Umbilical cord (tissue), 2 donors: ENCODE data around the gene BTBD9. TPM values are rescaled to one million over a fixed set of nuclear protein-coding genes. Genes with fewer than 3 reads are reported as not detected.
A peak's percentile ranks its signal among the peaks of the same experiment; 100 is the strongest.

Experiments
- DNase-seq: peaks from one replicate; pipeline ENCODE4 v3.0.0-alpha.2; 2015; ENCODE audit warnings: low spot score
- total RNA-seq: library from RNA; depleted of rRNA; stranded (reverse); fragments of >200 nt; gene quantifications from one replicate; pipeline ENCODE4 v1.2.3, GENCODE V29; 2014; ENCODE audit warnings: low replicate concordance; ENCODE audit not compliant: insufficient read depth

BTBD9 gene
- total RNA-seq, 1 donor from 2014 or later = 7.0 TPM

GRCh38 chr6:38555606-38556005, 84.1 kb downstream of the BTBD9 start:
- no peak for DNase-seq

- peak; percentile 79 for DNase-seq
Observed at GRCh38 chr6:38554700-38555413, 84.9 kb downstream of the BTBD9 start.

DNA sequence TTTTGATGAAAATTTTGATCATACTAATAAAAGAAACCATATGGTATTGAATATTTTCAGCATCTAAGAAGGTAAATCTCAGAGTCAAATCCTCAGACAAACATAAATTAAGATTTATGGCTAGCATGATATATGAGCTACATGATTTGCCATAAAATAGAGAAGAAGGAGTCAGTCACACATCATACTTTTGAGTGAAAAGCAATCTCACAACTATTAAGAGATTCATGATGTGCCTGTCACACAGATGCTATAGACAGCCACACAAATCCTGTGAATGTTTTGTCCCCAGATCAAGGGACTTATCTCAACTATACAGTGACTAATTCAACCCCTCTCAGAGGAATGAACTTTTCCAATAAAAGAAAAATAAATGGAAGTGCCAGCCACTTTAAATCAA, 85.7 kb downstream of the BTBD9 start:
- DNase-seq = no peak

DNA sequence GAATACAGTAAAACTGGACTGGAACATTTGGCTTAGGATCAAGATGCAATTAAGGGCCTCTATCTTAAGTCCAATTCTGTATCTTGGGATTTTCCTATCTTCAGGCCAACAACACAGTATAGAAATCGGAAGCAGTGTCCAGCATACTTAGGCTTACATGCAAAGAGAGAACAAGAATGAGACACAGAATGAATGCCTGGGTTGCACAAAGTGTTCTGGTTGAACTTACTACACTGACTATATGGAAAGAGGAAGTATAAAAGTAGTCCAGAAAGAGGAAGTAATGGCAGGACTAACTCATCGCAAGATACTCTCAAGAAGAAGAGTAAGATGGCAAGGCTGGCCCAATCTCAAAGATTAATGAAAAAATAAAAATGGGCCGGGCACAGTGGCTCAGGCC, 87.6 kb downstream of the BTBD9 start:
- peak; percentile 60 for DNase-seq

- DNase-seq = no peak
Observed at GRCh38 chr6:38549795-38550194, 89.9 kb downstream of the BTBD9 start.

GRCh38 chr6:38549180-38549579, 90.5 kb downstream of the BTBD9 start:
- DNase-seq = no peak

DNA sequence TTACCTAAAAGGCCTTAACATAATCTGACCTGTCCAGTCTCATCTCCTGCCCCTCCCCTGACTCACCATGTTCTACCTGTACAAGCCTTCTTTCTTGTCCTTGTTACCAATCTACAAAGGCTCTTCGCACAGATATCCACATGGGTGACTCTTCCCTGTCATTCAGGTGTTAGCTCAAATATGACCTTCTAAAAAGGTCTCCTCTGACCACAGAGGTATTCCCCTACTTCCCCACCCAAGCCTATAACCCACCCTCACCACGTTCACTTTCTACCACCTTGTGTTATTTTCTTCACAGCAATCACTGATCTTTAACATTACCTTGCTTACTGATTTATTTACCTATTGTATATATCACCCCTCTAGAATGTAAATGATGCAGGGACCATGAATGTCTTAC, 96.7 kb downstream of the BTBD9 start:
- DNase-seq = no peak

DNA sequence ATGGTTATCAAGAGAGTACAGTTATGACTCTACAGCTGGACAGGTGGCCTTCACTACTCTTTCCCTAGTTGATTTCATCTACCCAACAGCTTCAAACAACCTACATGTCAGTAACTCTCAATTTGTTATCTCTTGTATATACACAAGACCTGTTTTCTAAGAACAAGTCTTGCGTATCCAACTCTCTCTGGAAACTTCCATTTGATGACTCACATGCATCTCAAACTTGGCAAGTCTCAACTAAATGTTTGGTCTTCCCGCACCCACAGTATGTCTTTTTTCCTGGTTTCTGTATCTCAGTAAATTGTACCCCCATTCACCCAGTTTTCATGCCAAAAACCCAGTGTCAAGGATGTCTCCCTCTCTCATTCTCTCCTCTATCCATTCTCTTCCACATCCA, 97.7 kb downstream of the BTBD9 start:
- no peak for DNase-seq

DNA sequence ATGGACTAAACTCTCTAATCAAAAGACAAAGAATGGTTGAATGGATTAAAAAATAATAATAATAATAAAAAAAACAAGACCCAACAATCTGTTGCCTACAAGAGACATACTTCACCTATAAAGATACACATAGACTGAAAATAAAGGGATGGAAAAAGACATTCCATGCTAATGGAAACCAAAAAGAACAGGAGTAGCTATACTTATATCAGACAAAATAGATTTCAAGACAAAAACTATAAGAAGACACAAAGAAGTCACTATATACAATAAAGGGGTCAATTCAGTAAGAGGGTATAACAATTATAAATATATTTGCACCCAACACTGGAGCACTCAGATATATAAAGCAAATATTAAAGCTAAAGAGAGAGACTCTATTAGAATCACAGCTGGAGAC, 106.7 kb downstream of the BTBD9 start:
- DNase-seq = no peak

DNA sequence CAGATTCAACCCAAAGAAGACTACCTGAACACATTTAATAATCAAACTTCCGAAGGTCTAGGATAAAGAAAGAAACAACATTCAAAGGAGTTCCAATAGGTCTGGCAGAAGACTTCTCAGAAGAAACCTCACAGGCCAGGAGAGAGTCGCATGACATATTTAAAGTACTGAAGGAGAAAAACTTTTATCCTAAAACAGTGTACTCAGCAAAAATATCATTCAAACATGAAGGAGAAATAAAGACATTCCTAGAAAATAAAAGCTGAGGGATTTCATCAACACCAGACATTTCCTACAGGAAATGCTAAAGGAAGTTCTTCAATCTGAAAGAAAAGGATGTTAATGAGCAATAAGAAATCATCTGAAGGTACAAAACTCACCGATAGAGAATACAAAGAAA, 108.6 kb downstream of the BTBD9 start:
- DNase-seq = no peak

DNA sequence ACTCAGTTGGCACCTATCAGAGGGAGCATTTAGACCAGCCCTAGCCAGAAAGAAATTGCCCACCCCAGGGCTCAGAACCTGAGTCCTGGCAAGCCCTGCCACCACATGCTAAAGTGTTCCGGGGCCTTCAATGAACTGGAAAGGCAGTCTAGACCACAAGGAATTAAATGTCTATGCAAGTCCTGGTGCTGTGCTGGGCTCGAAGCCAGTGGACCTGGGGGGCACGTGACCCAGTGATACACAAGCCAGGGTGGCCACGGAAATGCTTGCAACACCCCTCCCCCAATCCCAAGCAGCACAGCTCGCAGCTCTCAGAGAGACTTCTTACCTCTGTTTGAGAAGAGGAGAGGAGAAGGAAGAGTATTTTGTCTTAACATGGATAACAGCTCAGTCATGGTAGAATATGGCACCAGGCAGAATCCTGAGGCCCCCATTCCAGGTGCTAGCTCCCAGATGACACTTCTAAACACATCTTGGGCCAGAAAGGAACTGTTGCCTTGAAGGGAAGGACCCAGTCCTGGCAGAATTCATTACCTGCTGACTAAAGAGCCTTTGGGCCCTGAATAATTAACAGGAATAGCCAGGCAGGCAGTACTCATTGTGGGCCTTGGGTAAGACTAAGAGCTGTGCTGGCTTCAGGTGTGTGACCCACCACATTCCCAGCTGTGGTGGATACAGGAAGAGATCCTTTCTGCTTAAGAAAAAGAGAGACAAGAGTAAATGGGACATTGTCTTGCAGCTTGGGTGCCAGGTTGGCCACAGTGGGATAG, 111.3 kb downstream of the BTBD9 start:
- DNase-seq = no peak

- DNase-seq = no peak
Observed at GRCh38 chr6:38527371-38527770, 112.4 kb downstream of the BTBD9 start.

DNA sequence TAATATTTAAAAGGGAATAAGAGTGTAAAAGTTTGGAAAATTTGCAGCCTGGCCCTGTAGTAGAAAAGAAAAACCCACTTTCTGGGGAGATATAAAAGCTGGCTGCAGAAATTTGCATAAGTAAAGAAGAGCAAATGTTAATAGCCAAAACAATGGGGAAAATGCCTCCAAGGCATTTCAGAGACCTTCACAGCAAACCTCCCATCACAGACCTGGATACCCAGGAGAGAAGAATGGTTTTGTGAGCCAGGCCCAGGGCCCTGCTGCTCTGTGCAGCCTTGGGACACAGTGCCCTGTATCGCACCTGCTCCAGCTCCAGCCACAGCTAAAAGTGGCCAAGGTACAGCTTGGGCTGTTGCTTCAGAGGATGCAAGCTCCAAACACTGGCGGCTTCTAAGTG, 113.8 kb downstream of the BTBD9 start:
- DNase-seq = no peak

DNA sequence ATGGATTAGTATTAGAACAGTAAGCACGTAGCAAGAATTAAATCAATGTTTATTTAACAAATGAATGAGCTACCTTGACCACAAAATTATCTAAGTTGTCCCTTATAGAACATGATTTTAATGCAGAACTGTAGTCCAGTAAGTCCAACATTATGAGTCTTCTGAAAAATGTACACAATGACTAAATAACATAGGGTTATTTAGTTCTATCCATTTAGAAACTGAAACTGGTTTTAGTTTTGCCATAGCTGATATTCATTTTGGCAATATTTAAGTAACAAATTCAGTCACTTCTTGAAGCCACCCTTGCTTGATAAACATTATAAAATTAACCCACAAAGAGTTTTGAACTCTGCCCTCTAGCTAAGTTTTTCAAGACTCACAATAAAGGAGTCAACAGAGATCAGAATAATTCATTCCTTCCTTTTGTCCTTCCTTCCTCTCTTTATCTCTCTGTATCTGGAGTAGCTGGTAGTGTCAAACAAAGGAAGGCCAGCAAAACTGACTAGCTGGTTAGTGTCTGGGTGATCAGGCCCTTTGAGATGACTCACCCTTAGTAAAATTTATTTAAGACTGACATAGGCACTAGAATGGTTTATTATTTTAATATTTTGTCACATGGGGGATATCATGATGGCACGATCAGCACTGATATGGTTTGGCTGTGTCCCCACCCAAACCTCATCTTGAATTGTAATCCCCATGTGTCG, 115.1 kb downstream of the BTBD9 start:
- DNase-seq = no peak

DNA sequence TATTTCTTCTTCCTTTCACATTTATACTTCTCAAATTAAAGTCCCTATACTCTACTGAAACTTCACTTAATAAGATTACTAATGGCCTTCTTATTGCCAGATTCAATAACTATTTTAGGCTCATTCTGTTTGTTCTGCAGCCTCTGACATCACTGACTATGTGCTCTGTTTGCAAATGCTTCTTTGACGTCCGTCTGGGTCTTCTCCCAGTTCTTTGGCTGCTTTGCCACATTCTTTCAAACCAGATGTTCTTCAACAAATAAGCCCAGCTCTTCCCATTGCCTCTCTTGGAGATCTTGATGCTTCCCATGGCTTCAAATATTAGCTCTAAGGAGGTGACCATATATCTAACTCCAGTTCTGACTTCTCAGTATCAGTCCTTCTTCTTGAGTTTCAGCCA, 117.4 kb downstream of the BTBD9 start:
- DNase-seq = peak; percentile 87

- DNase-seq = no peak
Observed at GRCh38 chr6:38518511-38519304, 121.0 kb downstream of the BTBD9 start.

DNA sequence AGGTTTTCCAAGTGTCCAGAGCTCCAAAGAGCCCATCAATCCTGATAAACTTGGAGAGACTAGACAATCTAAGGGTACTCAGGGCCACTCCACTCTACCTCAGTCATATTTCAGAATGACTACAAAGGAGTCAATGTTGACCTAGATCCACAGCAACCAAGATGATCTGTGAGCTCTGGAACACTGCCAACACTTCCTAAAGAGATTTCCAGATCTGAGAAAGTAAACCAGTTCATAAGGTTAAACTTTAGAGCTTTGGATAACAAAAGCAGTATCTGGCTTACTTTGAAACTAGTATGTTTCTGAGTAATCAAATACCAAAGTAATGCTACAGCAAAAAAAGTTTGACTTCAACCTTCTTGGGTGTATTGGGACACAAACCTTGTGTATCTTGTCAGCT, 122.7 kb downstream of the BTBD9 start:
- peak; percentile 81 for DNase-seq

GRCh38 chr6:38514399-38514798, 125.3 kb downstream of the BTBD9 start:
- no peak for DNase-seq

GRCh38 chr6:38512211-38512610, 127.5 kb downstream of the BTBD9 start:
- no peak for DNase-seq

GRCh38 chr6:38510205-38510604, 129.5 kb downstream of the BTBD9 start:
- no peak for DNase-seq

- DNase-seq = peak; percentile 35
Observed at GRCh38 chr6:38509713-38510112, 130.0 kb downstream of the BTBD9 start.

GRCh38 chr6:38508894-38509293, 130.8 kb downstream of the BTBD9 start:
- DNase-seq = peak; percentile 29
